ENCODE measurements around the gene SPPL2B.
A peak's percentile ranks its signal among the peaks of the same experiment; 100 is the strongest.

The SPPL2B gene

DNA sequence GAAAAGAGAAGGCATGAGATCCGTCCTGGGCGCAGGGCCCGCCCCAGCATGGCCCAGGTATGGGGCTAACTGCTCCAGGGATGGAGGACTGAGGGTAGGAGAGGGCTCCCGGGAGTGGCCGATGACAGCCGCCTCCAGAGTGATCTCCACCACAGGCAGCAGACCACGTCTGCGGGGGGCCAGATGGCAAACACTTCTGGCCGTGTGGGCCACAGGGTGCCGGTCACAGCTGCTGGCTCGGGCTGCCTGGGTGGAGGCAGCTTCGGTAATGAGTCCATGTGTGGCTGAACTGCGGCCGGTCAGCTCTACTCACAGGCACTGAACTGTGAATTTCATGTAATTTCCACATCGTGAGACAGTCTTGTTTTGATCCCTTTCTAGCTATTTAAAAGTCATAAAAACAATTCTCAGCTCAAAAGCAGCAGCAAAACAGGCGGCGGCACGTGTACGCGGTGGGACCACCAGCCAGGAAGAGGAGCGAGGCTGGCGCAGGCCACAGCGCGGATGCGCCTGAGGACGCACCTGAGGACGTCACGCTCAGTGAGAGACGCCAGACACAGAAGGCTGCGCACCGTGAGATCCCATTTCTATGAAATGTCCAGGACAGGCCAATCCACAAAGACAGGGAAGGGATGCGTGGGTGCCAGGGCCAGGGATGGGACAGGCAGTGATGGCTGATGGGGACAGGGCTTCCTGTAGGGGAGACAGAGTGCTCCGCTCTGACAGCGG, 4.1 kb upstream of the SPPL2B start:
- peak; percentile 71 for DNase-seq

DNA sequence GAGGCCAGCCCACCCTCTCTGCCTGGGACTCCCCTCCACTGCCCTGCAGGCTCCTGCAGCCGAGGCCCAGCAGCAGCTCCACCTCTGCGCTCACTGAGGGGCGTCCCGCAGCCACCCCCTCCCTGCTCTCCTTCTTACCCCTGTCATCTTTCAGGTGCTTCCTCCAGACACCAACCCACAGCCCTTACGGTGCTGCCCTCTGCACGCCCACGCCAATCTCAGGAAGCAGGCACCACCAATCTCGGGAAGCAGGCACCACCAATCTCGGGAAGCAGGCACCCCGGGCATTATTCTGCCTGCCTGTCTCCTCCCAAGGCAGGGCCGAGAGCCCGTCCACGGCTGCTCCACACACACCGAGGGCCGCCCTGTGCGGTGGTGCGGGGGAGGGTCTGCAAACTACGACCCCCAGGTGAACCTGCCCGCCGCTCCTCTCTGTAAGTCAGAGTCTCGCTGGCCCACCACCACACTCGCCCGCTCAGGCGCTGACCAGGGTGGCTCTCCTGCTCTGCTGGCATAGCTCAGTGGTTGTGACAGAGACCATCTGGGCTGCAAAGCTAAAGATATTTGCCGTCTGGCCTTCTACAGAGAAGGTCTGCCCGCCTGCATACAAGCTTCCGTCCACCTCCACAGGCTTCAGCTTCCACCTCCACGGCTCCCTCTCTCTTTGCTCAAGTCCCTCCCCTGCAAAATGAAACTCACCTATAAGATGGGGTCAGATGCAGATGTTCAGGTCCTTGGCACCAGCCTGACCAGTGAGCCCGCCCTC, 3.0 kb upstream of the SPPL2B start:
- no peak for DNase-seq

DNA sequence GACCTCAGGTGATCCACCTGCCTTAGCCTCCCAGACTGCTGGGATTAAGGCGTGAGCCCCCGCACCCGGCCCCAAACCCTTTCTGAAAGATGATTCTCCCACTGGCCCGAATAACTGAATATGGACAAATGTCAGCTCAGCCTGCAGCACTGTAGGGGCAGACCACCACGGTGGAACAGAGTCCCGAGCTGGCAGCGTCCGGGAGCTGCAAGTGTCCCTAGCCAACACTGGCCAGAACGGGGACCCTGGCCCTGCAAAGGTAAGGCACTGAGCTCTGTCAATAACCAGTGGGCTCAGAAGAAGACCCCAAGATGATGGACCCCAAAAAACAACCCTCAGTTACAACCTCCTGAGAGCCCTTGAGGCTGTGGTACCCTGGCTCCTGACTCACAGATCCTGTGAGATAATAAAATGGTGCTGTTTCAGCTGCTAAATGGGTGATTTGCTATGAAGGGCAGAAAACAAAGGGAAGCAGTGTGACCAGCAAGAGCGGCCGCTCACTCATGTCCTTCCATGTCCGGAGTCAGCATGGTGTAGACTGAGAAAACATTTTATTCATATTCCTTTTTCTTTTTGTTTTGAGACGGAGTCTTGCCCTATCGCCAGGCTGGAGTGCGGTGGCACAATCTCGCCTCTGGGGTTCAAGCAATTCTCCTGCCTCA, 1.7 kb upstream of the SPPL2B start:
- no peak for DNase-seq

DNA sequence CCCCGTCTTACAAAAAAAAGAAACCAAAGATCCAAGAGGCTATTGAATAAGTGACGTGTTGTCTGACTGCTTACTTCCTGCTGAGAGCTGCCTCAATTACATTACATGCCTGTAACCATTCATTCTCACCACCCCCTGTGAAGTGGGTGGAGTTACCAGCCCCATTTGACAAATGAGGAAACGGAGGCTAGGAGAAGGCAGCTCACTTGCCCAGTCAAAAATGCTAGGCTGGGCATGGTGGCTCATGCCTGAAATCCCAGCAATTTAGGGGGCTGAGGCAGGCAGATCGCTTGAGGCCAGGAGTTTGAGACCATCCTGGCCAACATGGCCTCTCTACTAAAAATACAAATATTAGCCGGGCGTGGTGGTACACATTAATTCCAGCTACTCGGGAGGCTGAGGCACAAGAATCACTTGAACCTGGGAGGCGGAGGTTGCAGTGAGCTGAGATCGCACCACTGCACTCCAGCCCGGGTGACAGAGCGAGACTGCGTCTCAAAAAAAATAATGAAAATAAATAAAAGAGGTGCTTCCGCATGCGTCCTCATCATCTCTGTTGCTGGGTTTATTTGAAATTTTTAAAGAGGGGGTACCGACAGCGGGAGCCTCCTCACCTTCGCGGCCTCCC, 597 bp upstream of the SPPL2B start:
- DNase-seq: peak; percentile 44

DNA sequence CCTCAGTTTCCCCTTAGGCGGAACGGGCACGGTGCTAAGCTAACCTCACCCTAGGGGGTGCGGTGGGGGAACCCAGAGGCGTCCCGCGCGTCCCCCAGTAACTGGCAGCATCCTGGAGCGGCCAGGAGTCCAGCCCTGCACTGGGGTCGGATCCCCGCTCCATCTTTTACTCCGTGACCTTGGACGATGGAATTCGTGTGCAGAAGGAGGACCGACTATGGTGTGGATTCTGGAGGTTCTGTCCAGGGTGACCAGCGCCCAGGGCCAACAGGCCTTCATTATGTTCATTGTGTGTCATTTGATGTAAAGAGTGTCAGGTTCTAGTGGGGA, 630 bp downstream of the SPPL2B start:
- no peak for DNase-seq

DNA sequence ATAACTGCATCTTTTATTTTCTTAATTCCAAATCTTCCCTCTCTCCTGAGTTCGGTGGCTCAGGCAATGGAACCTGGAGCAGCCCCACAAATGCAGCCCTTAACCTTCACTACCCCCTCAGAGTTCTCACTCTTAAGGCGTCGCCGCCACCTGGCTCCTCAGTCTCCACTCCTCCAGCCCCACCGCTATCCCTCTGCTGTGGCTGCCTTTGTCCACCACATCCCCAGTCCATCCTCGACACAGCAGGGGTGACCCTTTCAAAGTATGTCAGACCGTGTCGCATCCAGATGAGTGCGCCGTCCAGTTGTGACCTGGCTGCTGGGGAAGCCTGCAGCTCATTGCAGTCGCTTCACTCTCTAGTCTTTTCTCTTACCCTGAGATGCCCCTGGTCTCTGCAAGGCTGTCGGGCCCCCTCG, 1.0 kb downstream of the SPPL2B start:
- DNase-seq: peak; percentile 54

DNA sequence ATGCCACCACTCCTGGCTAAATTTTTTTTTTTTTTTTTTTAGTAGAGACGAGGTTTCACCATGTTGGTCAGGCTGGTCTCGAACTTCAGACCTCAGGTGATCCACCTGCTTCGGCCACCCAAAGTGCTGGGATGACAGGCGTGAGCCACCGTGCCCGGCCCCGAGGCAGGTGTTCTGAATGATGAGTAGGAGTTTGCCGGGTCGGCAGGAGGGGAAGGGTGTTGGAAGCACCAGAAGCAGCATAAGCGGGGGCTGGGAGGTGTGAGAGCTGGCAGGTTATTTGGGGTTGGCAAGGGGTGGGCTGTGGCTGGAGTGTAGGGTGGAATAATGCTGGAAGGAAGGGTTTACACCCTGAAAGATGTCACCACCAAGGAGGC, 1.8 kb downstream of the SPPL2B start:
- DNase-seq: no peak

DNA sequence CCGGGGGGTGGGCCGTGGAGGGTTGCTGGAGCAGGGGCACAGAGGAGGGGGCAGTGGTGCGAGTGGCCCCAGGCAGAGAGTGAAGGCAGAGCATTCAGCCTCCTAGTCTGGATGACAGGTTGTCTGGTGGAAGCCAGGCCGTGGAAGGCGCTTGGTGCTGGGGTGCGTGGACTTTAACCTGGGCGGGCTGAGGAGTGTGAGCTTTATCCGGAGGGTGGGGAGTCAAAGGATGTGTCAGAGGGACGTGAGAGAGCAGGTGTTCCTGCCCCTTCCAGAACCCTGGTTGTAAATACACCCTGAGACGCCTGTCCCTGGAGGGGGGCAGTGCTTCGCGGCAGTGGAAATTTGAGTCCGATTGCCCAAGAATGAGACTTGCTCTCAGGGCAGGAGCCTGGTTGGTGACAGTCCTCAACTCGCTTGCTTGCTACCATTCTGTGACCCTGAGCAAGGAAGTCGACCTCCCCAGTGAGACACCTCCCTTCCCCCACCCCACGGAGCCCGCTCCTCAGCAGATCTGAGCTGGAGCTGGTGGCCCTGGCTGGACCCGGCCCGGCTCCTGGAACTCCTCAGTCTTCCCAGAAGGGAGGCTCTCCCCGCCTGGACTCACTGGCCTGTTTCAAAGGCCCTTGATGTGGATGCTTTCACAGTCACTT, 2.3 kb downstream of the SPPL2B start:
- DNase-seq: no peak

DNA sequence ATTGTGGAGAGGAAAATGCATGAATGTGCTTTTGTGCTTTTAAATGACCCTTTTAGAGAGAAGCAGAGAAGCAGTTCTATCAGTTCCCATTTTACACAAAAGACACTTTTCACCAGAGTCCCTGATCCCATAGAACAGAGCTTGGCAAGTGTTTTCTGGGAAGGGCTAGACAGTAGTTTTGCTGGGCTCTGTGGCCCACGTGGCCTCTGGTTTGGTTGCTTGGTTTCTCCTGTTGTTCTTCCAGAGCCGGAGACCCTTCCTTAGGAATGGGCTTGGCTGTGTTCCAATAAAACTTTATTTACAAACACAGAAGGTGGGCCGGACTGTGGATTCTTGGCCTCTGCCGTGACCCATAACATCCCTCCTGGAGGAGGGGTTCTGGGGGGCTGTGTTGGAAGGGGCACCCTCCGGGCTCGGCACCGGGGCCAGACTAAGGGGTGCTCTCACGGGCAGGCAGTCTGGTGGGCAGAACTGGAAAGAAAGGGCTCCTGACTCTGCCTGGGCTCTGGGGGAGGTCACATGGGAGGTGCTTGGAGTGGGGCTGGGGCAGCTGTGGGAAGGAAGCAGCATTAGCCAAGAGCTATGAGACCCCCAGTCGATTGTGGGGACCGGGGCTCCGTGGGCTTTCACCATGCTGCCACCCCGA, 3.2 kb downstream of the SPPL2B start:
- DNase-seq: no peak

DNA sequence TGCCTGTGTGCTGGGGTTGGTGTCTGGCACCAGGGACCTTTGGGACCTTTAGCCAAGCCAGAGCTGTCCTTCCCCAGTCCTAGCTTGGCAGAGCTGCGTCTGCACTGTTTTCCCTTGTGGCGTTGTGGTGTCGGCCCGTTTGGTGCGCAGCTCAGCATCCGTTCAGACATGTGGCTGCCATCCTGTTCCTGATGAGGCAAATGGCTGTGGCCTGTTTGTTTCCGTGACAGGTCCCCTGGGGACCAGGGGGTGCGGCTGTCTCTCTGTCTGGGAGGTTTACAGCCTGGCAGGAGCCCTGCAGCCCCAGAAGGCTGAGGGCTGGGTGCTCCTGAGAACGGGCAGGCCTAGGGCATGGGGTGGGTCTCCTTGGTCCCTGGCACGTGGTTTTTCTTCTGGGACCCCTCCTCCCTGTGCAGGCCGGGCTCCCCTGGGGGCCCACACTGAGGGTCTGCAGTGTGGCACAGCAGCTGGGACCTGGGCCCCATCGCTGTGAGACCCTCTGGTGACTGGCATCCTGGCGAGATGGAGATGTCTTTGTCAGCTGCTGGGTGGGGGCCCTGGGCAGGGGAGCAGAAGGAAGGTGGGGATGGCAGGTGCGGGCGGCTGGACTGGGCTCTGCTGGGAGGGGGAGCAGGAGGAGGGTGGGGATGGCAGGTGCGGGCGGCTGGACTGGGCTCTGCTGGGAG, 4.0 kb downstream of the SPPL2B start:
- peak; percentile 26 for DNase-seq

DNA sequence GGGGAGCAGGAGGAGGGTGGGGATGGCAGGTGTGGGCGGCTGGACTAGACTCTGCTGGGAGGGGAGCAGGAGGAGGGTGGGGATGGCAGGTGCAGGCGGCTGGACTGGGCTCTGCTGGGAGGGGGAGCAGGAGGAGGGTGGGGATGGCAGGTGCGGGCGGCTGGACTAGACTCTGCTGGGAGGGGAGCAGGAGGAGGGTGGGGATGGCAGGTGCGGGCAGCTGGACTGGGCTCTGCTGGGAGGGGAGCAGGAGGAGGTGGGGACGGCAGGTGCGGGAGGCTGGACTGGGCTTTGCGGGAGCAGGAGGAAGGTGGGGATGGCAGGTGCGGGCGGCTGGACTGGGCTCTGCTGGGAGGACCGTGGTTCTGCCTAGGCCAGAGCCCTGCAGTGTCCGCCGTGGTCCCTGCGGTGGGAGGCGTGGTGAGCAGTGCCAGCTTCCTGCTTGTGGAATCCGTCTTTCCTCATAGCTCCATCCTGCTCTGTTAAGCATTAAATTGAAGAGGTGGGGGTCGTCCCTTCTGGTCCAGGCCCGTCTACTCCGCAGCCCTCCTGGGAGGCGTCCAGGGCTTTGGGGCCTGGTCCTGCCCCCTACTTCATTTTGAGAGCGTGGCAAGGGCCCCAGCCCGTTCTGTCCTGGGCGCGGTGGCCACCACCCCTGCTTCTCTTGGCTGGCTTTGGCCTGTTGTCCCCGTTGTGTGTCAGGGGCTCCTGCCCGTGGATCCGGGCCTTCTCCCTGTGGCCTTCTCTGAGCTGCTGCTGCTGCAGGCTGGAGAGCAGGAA, 4.7 kb downstream of the SPPL2B start:
- DNase-seq: peak; percentile 85

DNA sequence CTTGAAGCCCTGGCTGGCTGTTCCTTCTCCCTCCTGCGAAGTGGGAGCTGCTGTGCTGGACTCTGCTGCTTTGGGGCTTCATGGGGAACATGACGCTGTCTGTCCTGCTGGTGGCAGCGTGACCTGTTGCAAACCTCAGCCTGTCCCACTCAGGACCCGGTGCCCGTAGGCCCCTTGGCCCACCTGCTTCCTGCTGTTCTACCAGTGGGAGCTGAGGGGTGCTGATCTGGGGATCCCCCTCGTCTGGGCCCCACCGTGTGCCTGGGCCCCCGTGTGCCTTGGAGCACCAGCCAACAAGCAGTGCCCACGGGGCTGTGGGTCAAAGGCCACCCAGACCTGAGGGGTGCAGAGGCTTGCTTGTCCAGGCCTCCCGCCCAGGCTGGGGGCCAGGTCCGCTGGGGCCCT, 5.3 kb downstream of the SPPL2B start:
- DNase-seq: no peak

DNA sequence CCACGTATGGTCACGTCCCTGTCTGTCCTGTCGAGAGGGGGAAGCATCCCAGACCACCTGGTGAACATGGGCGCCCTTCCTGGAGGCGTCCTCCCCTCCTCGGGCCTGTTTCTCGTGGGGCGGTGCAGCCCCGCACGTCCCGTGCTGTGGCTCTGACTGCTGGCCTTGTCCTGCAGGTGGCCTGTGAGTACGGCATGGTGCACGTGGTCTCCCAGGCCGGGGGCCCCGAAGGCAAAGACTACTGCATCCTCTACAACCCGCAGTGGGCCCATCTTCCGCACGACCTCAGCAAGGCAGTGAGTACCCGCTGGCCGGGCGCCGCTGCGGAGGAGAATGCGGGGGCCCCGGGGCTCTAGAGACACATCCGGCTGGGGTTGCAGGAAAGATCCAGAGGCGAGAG, 5.9 kb downstream of the SPPL2B start:
- DNase-seq: no peak

DNA sequence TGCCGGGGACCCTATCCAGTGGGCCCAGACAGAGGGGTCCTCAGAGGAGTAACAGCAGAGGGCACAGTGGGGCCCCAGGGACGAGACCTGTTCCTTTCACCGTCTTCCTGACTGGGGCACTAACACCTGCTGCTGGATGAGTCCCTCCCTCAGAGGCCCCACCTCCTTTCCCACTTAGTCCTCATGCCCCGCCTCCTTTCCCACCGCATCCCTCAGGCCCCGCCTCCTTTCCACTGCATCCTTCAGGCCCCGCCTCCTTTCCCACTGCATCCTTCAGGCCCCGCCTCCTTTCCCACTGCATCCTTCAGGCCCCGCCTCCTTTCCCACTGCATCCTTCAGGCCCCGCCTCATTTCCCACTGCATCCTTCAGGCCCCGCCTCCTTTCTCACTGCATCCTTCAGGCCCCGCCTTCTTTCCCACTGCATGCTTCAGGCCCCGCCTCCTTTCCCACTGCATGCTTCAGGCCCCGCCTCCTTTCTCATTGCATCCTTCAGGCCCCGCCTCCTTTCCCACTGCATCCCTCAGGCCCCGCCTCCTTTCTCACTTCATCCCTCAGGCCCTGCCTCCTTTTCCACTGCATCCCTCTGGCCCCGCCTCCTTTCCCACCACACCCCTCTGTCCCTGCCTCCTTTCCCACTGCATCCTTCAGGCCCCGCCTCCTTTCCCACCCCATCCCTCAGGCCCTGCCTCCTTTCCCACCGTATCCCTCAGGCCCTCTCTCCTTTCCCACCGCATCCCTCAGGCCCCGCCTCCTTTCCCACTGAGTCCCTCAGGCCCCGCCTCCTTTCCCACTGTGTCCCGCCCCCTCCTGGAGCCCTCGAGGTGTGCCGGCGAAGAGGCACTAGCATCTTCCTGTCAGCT, 6.7 kb downstream of the SPPL2B start:
- no peak for DNase-seq

DNA sequence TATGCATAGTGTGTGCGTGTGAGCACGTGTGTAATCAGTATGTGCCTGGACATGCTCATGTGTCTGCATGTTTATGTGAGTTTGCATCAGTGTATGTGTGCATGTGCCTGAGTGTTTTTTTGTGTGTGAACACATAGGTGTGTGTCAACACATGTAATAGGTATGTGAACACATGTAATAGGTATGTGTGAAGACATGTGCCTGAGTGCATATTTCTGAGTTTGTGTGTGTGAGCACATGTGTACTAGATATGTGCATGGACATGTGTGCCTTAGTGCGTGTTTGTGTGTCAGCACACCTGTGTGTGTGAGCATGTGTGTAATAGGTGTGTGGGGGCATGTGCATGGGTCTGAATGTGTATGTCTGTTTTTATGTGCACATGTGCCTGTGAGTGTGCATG, 7.4 kb downstream of the SPPL2B start:
- DNase-seq: no peak

DNA sequence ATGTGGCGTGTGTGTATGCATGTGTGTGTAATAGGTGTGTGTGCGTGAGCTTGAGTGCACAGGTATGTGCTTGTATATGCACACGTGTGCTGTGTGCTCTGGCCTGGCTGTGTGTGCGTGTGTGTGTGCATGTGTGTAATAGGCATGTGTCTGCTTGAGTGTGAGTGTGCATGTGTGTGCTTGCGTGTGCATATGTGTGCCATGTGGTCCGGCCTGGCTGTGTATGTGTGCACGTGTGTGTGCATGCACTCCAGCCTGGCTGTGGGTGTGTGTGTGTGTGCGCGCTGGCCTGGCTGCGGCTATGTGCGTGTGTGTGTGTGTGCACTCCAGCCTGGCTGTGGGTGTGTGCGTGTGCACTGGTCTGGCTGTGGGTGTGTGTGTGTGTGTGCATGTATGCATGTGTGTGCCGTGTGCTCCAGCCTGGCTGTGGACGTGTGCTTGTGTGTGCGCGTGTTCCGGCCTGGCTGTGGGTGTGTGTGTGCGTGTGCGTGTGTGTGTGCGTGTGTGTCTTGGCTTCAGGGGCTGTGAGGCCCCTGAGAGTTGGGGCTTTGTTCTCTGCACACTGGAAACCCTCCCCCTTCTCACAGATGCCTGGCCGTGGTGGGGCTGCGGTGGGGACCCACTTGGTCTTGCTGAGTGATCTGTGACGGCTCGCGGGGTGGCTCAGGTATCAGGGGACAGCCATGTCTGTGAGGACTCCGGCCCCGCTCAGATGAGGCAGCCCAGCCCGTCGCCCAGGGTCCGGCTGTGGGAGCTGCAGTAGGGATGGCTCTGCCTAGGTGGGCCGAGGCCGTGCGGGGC, 8.2 kb downstream of the SPPL2B start:
- no peak for DNase-seq

DNA sequence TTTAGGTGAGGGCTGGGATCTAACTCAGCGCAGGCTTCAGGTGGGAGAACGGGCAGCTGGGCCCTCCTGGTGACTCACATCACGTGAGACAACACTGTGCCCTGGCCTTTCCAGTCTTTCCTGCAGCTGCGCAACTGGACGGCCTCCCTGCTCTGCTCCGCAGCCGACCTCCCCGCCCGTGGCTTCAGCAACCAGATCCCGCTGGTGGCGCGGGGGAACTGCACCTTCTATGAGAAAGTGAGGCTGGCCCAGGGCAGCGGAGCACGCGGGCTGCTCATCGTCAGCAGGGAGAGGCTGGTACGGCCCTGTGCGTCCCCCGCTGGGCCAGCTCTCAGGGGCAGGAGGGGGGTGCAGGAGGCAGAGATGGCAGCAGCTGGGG, 8.8 kb downstream of the SPPL2B start:
- no peak for DNase-seq

DNA sequence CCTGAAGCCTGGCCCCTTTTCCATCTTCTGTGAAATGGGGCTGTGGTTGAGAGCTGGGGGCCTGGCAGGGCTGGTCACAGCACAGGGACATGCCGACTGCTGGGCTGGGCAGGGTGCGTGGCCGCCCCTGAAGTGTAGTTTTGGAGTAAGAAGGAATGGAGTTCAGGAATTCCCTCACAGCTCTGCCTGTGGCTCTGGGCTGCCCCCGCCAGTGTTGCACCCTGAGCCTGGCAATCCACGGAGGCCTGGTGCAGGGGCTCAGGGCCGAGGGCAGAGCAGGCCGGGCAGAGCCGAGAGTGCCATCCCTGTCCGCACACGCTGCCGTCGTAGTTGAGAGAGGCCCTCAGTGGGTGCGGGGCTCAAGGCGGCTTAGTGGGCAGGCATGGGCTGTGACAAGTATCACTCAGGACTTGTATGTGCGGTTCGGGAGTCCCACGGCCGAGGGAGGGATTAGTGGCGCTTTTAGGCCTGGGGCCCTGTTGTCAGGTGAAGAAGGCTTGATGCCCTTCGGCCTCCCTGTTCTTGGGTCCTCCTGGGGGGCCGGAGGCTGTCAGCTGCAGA, 9.7 kb downstream of the SPPL2B start:
- DNase-seq: no peak
